Measurements from ENCODE around the gene SOCS7.

Gene SOCS7

DNA sequence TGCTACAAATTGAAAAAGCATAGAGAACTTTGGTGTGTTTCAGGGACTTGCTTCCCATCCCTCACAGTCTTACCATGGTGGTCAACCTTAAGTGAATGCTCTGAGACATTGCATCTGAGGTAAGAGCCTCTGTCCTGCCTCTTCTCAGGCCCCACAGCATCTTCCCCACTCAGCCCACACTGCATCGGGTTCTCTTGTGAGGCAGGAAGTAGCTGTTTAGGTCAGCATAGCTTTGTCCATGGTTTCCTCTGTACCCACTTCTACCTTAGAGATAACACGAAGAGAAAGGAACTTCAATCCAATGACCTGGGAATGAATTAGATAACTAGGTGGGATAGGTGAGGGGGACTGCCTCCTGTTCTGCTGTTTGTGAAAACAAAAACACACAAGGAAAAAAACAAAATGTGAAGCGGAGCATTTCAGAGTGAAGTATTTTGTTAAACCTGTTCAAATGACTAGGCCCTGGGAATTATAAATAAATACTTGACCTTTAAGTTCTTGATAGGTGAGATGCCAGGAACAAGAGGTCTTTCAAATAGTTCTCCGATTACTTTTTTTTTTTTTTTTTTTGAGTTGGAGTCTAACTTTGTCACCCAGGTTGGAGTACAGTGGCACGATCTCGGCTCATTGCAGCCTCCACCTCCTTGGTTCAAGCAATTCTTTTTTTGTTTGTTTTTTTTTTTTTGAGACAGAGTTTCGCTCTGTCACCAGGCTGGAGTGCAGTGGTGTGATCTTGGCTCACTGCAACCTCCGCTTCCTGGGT, 17.7 kb downstream of the SOCS7 start:
- DNase-seq = no peak

DNA sequence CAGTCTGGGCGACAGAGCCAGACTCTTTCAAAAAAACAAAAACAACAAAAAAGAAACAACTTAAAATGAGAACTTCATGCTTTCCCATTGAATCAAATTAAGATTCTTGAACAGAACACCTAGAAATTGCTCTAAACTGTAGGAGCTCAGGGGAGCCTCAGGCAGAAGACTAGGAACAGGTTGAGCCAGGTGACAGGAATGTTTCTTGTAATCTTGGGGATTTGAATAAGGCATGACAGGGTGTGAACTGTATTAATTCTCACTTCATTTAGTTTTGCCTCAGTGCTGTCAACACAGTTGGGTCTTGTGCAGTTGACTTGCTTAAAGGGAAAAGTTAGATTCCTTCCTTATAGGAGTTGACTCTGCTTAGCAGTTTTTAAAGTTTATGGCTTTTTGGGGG, 27.8 kb downstream of the SOCS7 start:
- no peak for DNase-seq

DNA sequence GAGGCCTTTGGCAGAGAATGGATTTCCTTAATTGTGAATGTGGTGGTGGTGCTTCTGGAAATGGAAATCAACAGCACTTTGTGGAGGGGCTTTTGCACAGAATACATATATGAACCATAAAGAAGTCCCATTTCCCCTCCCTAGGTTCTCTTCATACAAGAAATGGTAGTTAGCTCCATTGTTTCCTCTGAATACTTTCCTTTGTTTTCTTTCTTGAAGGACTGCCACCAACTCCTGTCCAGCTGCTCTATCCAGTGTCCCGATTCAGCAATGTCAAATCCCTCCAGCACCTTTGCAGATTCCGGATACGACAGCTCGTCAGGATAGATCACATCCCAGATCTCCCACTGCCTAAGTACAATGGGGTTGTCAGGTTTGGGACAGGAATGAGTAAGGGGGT, 43.4 kb downstream of the SOCS7 start:
- no peak for DNase-seq

DNA sequence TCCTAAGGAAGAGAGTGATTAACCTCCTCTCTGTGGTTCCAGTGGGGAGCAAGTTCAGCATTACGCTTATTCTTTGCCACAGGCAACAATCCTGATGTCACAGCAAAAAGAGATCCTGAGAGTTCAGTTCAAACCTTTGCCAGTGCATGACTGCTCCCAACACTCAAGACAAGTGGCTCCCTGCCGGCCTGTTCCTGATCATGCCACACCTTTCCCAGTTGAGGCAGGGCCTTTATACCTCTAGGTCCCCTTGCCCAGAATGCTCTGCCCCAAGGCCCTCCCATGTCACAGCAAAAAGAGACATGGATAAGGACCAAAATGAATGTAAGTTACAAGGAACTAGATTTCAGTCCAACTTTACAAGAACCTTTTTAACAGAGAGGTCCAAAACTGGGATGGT, 45.6 kb downstream of the SOCS7 start:
- DNase-seq = no peak

DNA sequence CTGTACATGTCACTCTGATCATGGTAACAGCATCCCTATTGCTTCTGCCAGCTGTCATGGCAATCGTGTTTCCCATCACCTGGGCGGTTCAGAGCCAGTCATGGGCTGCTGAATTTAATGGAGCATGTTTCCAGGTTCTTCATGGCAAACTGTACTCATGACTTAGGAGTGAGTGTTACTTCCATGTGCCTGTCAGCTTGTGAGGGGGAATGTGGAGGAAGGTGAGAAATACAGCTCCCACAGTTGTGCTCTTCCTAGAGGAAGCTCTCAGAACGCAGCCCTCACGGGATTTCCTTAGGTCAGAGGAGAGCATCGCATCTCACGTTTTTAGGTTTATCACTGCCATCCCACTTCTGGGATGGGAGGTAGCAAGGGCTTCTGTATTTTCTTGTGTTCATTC, 48.6 kb downstream of the SOCS7 start:
- DNase-seq = no peak

DNA sequence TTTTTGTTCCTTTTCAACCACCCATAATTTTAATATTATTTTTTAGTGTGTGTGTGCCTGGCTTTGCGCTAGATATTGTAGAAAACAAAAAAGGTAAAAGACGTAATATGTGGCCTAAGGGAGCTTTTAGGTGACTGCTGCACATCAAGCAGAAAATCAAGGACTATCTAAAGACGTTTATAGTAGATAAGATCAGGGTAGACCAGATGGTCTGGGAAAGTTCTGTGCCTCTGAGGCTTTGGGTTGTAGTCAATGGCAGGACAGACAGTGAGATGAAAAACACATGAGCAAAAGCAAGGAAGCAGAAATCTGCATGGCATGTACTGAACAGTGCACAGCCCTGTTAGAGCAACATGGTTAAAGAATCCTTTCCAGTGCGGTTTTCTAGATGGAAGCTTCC, 49.8 kb downstream of the SOCS7 start:
- DNase-seq = no peak

DNA sequence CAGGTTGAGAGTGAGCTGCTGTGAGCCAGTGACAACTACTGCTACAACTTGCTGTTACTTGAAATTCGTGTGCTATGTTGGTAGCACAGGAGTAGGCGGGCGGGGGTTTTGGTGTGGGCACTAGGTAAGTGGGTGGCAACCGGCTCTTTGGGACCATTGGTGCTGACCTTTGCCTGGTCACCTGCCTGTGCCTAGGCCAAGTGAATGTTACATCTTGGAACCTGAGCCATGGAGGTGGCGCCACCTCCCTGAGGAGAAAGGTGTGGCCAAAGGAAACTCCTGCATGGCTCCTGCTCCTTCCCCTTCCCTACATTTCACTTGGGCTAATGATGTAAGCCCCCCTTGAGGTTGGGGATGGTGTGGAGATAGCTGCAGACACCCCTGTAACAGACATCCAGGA, 51.3 kb downstream of the SOCS7 start:
- DNase-seq = no peak

DNA sequence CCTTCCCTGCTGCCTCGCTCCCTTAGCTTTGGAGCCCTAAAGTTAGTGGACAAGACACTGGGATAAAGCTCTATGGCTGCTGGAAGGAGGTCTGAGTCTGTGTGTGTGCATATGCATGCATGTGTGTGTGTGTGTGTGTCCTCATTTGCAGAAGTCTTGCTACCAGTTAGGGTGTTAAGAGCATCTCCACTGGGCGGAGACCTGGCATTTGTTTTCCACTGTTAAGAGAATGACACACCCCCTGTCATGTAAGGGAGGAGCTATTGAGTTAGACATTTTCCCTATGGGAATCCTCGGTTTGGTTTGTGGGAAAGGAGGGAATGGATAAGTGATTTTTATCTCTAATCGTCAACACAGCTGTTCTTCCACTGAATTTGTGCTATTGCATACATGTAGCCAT, 51.8 kb downstream of the SOCS7 start:
- DNase-seq = peak; percentile 74

DNA sequence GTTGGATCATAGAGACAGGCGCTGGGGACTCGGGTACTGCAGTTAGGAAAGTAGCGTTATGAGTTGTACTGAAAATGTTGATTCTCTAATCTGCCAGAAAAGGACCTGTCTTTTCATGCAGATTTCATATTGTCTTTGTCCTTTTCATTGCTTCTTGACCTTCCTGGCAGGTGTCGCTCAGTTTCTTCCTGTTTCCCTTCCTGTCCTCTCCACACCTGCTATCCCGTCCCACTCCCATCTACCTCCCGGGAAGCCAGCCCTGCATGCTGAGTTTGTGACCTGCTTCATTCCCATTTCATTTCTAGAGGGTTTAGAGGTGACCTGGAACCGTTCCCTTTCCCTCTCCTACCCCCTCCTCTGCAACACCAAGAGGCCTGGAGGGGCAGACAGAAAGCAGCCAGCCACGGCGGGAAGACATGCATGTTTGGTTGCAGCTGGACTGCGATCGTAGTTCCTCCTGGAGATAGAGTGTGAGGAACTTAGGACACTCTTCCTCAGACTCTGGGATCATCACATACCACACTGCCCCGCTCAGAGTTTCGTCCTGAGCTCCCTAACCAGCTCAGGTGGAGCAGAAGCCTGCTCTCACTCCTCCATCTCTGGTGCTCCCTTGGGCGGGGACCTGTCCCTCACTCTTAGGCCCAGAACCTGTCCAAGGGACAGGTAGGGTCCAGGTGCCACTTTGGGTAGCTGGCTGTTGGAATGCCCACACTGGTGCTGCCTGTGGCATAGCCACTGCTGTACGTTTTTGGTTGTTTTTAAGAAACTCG, 52.7 kb downstream of the SOCS7 start:
- DNase-seq = no peak

DNA sequence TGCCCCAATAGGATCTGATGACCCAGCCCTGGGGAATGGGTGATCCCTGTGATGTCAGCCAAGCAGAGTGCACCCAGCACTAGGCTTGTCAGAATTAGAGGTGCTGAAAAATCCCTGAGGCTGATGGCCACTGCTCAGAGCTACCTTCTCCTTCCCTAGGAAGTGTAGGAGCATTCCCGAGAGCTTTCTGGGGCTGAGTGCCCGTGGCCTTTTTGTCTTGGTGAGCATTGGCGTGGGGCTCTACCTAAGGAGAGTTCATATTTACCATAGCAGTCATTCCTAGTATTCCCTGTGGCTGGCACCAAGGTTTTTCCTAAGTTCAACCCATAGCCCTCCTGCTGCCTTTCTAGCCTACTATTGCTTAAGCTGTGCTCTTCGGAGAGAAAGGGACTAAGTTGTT, 54.0 kb downstream of the SOCS7 start:
- DNase-seq = no peak

DNA sequence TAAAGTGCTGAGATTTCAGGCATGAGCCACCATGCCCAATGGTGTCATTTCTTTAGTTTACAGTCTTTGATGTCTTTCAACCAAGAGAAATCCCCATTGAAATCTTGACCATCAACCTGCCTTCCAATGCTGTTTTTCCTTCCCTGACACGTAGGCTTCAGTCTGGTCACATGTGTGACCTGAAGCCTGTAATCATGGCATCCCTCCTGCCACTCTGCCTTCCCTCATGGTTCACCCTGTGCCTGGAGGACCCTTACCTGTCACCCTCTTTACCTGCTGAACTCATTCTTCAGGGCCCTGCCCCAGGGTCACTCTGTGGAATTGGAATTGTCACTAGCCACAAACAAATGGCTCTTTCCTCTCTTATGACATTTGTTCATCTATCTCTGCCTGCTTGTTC, 58.6 kb downstream of the SOCS7 start:
- DNase-seq = no peak

DNA sequence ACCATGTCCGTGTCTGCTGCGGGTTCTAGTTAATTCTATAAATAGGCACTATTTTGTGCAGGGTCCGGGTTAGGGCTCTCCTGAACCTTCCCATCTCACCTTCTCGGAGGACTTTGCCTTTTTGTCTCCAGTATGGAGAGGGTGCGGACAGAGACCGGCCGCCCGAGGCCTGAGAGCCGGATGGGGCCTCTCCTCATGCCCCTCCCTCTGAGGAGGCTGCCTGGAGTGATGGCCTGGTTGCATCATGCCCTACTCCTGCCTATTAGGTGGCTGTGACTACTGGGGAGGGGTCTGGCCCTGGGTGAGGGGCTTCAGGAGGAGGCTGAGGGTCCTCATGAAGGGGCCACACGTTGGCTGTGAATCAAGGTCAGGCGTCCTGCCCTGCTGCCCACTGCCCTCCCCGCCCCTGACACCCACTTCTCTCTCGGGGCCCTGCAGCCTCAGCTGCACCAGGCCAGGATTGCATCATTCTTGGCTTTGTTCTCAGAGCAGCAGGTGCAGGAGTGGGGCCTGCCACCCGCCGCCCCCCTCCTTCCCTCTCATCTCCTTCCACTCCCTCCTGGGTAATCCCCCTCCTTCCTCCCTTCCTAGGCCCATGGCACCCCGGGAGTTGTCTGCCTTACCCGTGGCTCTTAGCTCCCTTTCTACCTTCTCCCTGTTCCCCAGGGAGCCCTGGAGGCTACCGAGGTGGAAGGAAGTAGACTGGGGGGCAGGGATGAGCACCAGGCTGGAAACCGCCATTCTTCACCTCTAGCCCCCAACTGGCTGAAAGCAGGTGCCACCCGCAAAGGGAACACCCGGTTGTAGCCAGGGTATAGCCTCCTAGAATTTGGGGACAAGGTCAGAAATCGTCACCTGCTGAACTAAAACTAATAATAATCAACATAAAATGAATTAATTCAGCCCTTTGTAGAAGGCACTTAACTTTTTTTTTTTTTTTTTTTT, 63.9 kb downstream of the SOCS7 start:
- DNase-seq = peak; percentile 96

DNA sequence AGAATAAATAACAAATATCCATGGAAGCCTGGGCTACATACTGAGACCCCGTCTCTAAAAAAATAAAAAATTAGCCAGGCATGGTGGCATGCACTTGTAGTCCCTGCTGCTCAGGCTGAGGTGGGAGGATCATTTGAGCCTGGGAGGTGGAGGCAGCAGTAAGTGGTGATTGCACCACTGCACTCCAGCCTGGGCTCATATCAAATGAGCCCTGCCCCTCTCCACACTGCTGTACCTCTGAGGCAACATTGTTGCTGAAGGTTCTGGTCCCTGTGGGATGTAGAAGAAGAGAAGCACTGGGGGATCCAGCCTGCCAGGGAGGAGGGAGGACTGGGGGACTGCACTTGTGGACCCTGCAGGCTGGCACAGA, 65.2 kb downstream of the SOCS7 start:
- no peak for DNase-seq

DNA sequence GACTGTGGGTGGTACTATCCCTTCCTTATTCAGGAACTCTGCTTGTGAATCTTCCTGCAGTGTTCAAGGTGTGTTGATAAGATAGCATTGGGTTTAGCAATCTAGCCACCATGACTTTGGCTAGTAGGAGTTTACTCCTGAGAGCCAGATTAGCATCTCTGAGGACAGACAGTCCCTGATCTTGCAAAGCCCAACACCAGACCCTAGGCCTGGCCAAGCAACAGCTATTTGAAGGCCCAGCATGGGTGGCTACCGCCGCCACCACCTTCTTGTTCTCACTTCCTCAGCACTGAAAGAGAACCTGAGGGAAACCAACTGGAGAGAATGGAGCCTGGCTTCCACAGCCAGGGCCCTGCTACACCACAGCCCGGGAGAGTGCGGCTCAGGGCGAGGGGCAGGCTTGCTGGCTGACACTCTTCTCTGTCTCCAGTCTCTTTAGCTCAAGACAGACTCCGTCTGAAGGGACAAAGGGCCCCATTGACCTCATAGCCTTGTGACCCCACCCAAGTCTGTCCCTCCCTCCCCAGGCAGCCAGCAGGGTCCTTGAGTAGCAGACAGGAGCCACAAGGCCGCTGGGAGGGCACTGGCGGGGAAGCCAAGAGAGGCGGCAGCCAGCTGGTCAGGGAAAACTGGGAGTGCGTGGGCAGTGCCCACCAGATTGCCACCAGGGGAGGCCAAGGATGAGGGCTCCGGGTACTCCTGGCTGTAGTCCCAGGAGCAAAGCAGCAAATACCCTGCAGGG, 65.7 kb downstream of the SOCS7 start:
- no peak for DNase-seq

DNA sequence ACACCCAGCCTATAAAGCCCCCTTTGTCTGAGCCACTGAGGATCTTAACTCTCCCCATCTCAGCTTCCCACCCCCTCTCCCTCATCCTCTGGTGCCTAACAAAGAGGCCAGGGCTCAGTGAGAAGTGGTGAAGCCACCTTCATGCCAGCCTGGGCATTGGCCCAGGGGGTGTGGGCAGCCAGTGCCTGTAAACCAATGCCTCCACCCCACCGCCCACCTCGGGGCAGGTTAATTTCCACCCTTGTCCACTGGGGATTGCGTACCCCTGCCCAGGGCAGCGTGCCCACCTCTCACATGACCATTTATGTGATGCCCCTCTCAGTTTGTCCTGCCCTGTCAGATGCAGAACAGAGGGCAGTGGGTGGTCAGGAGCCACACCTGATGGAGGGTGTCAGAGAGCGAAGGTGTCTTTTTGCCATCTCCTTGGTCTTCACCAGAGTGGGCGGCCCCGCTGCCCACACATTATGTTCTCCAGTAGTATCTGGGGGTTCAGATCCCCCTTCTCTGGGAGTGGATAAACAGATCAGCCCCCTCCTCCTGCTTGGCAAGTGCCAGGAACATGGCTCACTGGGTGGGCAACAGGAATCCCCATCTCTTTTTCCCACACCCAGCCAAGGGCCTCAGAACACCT, 66.5 kb downstream of the SOCS7 start:
- DNase-seq = no peak

DNA sequence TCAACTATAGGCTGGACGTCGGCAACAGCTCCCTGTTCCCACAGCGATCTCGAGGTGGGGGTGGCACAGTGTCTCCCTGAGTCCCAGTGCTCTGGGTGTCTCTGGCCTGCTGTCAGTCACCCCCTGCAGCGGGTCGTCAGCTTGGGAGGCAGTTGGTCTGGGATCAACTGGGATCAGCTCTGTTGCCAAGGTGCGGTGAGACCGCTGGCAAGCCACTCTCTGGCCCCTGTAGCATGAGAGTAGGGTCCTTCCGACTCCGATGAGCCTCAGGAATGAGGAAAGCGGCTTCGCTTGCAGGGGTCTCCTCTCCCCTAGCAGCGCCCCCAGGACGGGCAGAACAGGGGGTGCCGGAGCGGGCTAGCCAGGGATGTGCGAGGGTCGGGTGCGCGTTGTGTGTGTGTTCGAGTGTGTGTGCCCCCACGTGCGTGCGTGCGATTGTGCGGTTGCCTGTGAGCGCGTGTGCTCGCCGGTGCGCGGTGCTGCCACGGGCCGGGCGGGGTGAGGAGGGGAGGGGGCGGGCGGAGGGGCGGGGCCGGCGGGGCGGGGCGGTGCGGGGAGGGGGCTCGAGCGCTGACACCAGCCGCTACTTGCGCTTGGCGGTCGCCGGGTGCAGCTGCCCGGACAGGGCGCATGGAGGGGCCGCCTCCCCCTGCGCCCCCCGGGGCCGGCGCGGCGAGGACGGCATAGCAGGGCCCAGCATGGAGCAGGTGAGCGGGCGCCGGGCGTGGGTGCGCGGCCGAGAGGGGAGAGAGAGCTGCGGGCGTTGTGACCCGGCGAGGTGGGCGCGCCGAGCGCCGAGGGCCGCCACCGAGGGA, 67.3 kb downstream of the SOCS7 start:
- DNase-seq = no peak

DNA sequence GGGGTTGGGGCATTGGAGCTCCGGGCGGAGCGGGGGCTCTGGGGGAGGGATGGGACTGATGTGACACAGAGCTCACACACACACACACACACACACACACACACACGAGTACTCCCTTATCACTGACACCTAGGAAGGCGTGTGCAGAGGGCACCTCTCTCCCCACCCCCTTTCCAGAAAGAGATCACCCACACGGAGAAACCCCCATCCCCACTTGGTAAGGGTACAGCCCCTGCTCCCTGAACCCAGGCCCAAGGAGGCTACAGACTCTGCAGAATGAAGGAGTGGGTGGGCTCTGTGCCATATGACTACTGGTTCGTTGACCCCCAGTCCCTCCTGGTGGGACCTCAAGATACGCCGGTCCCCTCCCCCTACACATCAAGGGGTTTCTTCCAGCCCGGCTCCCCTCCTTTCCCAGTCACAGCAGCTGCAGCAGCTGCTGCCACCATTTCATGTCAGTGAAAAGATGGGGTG, 67.9 kb downstream of the SOCS7 start:
- no peak for DNase-seq

DNA sequence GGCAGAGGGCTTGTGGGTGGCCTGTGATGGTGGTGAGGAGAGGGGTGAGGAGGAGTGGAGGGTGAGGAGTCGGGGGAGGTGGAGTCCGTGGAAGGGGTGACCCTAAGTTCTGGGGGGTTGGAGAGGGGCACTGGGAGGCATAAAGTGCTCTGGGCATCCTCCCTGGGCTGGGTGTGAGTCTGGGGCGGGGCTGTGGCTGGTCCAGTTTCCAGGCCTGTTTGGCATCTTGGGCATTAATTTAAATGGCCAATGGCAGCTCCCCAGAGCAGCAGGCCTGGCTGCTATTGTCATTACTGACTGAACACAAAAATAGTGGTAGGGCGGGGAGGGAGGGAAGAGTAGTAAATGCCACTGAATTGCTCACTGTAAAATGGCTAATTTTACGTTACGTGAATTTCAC, 68.9 kb downstream of the SOCS7 start:
- DNase-seq = no peak

DNA sequence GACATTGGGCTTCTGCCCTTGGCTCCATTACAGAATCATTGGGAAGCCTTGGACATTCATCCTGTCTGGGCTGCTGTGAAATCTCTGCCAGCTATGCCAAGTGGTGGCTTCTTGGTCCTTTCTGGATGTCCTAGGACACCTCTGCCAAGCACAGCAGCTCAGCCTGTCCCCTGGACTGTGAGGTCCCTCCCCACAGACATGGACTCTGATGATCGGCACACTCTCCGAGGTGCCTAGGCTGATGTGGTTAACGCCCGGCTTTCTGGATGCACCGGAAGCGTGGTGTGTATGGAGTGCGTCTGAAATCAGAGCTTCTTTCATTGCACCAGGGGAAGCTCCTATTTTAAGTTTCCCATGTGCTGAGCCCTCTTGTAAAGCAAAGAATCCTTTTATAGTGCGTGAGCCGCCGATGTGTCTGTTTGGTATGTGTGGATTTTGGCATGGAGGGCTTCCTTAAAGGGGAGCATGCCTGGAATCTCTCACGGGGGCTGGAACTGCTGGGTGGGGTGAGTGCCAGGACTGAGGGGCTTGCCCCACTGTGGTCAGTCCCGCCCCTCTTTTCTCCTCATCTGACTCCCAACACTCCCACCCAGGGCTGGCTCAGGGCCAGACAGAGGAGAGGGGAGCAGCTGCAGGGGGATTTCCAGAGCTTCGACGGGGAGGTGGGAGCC, 69.7 kb downstream of the SOCS7 start:
- DNase-seq = no peak
